ENCODE results near the gene GALNS. TPM values are rescaled to one million over a fixed set of nuclear protein-coding genes. Genes with fewer than 3 reads are reported as not detected.

Gene GALNS
- total and polyA plus RNA-seq, 2 of the 8 experiments (the other 6 are each of a cell fraction or from before 2014, with no cell fraction given): 8.9 to 17.8 TPM

GRCh38 chr16:88825146-88825545 lies 31.6 kb downstream of the GALNS start (continued):
- no peak for TF ChIP-seq RAD21 (IDR thresholded peaks at IDR 0.05 in 1 of 2, conservative IDR thresholded peaks at IDR 0.05 in 1 of 2; ENCODE audit: low read depth in 2 of 2, low read length in 2 of 2)
- TF ChIP-seq MAFK (IDR thresholded peaks at IDR 0.05; ENCODE audit: low read depth, low read length): no peak
- TF ChIP-seq, protein P1, sequence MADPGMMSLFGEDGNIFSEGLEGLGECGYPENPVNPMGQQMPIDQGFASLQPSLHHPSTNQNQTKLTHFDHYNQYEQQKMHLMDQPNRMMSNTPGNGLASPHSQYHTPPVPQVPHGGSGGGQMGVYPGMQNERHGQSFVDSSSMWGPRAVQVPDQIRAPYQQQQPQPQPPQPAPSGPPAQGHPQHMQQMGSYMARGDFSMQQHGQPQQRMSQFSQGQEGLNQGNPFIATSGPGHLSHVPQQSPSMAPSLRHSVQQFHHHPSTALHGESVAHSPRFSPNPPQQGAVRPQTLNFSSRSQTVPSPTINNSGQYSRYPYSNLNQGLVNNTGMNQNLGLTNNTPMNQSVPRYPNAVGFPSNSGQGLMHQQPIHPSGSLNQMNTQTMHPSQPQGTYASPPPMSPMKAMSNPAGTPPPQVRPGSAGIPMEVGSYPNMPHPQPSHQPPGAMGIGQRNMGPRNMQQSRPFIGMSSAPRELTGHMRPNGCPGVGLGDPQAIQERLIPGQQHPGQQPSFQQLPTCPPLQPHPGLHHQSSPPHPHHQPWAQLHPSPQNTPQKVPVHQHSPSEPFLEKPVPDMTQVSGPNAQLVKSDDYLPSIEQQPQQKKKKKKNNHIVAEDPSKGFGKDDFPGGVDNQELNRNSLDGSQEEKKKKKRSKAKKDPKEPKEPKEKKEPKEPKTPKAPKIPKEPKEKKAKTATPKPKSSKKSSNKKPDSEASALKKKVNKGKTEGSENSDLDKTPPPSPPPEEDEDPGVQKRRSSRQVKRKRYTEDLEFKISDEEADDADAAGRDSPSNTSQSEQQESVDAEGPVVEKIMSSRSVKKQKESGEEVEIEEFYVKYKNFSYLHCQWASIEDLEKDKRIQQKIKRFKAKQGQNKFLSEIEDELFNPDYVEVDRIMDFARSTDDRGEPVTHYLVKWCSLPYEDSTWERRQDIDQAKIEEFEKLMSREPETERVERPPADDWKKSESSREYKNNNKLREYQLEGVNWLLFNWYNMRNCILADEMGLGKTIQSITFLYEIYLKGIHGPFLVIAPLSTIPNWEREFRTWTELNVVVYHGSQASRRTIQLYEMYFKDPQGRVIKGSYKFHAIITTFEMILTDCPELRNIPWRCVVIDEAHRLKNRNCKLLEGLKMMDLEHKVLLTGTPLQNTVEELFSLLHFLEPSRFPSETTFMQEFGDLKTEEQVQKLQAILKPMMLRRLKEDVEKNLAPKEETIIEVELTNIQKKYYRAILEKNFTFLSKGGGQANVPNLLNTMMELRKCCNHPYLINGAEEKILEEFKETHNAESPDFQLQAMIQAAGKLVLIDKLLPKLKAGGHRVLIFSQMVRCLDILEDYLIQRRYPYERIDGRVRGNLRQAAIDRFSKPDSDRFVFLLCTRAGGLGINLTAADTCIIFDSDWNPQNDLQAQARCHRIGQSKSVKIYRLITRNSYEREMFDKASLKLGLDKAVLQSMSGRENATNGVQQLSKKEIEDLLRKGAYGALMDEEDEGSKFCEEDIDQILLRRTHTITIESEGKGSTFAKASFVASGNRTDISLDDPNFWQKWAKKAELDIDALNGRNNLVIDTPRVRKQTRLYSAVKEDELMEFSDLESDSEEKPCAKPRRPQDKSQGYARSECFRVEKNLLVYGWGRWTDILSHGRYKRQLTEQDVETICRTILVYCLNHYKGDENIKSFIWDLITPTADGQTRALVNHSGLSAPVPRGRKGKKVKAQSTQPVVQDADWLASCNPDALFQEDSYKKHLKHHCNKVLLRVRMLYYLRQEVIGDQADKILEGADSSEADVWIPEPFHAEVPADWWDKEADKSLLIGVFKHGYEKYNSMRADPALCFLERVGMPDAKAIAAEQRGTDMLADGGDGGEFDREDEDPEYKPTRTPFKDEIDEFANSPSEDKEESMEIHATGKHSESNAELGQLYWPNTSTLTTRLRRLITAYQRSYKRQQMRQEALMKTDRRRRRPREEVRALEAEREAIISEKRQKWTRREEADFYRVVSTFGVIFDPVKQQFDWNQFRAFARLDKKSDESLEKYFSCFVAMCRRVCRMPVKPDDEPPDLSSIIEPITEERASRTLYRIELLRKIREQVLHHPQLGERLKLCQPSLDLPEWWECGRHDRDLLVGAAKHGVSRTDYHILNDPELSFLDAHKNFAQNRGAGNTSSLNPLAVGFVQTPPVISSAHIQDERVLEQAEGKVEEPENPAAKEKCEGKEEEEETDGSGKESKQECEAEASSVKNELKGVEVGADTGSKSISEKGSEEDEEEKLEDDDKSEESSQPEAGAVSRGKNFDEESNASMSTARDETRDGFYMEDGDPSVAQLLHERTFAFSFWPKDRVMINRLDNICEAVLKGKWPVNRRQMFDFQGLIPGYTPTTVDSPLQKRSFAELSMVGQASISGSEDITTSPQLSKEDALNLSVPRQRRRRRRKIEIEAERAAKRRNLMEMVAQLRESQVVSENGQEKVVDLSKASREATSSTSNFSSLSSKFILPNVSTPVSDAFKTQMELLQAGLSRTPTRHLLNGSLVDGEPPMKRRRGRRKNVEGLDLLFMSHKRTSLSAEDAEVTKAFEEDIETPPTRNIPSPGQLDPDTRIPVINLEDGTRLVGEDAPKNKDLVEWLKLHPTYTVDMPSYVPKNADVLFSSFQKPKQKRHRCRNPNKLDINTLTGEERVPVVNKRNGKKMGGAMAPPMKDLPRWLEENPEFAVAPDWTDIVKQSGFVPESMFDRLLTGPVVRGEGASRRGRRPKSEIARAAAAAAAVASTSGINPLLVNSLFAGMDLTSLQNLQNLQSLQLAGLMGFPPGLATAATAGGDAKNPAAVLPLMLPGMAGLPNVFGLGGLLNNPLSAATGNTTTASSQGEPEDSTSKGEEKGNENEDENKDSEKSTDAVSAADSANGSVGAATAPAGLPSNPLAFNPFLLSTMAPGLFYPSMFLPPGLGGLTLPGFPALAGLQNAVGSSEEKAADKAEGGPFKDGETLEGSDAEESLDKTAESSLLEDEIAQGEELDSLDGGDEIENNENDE (IDR thresholded peaks at IDR 0.05; ENCODE audit: insufficient replicate concordance, low read length): no peak
- TF ChIP-seq SRF (IDR thresholded peaks at IDR 0.05; ENCODE audit: low read depth, low read length): no peak
- TF ChIP-seq RFX5 (IDR thresholded peaks at IDR 0.05; ENCODE audit: borderline replicate concordance, low read depth, low read length): no peak
- TF ChIP-seq CHD2 (IDR thresholded peaks at IDR 0.05; ENCODE audit: low read length): no peak
